Measurements from ENCODE around the gene GREB1.

The GREB1 gene

DNA sequence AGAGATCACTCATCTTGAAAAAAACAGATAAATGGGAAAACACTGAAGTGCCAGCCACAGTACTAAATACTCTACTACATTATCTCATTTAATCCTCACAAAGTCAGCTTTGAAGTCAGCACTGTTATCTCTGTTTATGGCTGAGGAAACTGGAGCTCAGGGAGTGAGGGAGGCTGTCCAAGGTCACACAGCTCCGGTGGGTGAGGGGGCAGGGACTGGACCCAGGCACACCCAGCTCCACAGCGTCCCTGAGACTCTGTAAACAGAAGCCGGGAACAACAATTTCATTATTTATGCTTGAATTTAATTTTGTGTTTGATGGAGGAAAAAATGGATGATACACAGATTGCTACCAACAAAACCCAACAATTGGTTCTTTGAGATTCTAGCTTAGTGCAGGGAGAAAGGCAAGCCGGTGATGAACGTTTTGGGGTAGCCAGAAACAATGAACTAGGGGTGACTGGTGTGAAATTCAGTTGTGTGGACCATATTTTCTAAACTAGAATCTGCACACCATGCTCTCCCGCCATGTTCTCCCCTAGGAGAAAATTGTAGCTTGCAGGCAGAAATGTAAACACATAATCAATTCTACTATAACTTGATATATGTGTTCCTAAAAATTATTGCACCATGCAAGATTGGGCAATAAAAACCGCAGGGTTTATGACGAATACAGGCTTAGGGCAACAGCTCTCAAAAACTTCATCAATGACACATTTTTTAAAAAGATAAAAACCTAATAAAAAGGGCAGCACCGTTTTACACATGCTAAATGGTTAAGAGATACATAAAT, at the start of gene GREB1:
Gene GREB1, plus strand, starts transcription at position 768 of the 793 bp plus-strand sequence. CDS start 22,570 bp downstream, outside the sequence.
- no peak within 1 kb of the TSS for H3K4me3 ChIP-seq
- no peak for TF ChIP-seq CTCF (IDR thresholded peaks at IDR 0.05)
- no peak for DNase-seq (ENCODE audit: low spot score)
- no peak within 1 kb of the TSS for H3K27ac ChIP-seq

- no peak overlapping the region for H3K4me3 ChIP-seq
- TF ChIP-seq CTCF (IDR thresholded peaks at IDR 0.05) = no peak
- H3K27ac ChIP-seq = no peak overlapping the region
- no peak for DNase-seq (ENCODE audit: low spot score)
Measured at GRCh38 chr2:11488809-11489208, 45.0 kb upstream of the GREB1 start.

DNA sequence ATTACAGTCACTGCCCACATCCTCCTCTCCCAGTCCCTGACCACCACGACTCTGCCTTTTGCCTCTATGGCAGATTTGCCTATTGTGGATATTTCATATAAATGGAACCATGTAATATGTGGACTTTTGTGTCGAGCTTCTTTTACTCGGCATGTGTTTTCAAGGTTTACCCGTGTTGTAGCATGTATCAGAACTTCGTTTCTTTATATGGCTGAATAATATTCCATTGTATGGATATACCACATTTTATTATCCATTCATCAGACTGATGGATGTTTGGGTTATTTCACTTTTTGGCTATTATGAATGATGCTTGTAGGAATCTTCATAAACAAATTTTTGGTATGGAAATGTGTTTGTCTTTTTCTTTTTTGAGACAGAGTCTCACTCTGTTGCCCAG, 43.7 kb upstream of the GREB1 start:
- no peak for DNase-seq (ENCODE audit: low spot score)
- no peak for TF ChIP-seq CTCF (IDR thresholded peaks at IDR 0.05)
- Histone ChIP-seq H3K27ac (no peak overlapping the region), H3K4me3 (no peak overlapping the region)

- Histone ChIP-seq H3K27ac (no peak overlapping the region), H3K4me3 (no peak overlapping the region)
- TF ChIP-seq CTCF (IDR thresholded peaks at IDR 0.05) = no peak
- no peak for DNase-seq (ENCODE audit: low spot score)
Measured at GRCh38 chr2:11491348-11491933, 42.4 kb upstream of the GREB1 start.

GRCh38 chr2:11492244-11492643, 41.6 kb upstream of the GREB1 start:
- no peak overlapping the region for H3K4me3 ChIP-seq
- no peak for DNase-seq (ENCODE audit: low spot score)
- H3K27ac ChIP-seq = no peak overlapping the region
- no peak for TF ChIP-seq CTCF (IDR thresholded peaks at IDR 0.05)

DNA sequence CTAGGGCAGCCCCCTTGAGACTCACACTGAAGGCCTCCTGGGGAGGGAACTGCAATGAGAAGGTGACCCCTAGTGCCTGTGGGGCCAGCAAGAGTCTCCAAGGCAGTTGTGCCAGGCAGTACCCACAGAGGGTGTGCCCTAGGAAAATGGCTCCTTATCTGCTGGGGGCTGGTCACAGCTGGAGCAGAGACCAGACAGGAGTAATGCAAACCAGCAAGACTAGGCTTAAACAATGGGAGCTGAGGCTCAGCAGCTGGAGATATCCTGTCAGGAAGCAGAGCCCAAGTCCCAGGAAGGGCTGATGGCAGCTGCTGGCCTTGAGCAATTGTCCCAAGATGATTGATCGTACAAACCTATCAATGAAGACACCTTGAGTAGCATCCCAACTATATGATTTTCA, 41.1 kb upstream of the GREB1 start:
- H3K4me3 ChIP-seq = no peak overlapping the region
- H3K27ac ChIP-seq = no peak overlapping the region
- DNase-seq (ENCODE audit: low spot score) = no peak
- no peak for TF ChIP-seq CTCF (IDR thresholded peaks at IDR 0.05)

GRCh38 chr2:11493282-11493681, 40.6 kb upstream of the GREB1 start:
- H3K4me3 ChIP-seq = no peak overlapping the region
- H3K27ac ChIP-seq = no peak overlapping the region
- DNase-seq (ENCODE audit: low spot score) = no peak
- no peak for TF ChIP-seq CTCF (IDR thresholded peaks at IDR 0.05)
